ENCODE data around the gene MMP24OS. TPM values are rescaled to one million over a fixed set of nuclear protein-coding genes. Genes with fewer than 3 reads are reported as not detected.
A peak's percentile ranks its signal among the peaks of the same experiment; 100 is the strongest.

MMP24OS gene
- total and polyA plus RNA-seq, 2 donors (not counting 1 experiment from before 2014, with no cell fraction given), result 36.3 to 57.0 TPM

- 93% methylated on average over 13 of the region's 13 CpGs for WGBS (ENCODE audit: insufficient coverage)
- no peak overlapping the region for H3K9ac ChIP-seq (ENCODE audit: low read length)
- H2AFZ ChIP-seq (ENCODE audit: insufficient read depth, low read depth, low read length, poor library complexity, severe bottlenecking), result no peak overlapping the region
- H3K4me2 ChIP-seq (replicated peaks; ENCODE audit: low read depth, low read length, poor library complexity, severe bottlenecking), result no peak overlapping the region
- no peaks in the 10 kb centered on the region for H3K27me3 Mint-ChIP-seq
- no peaks in the 10 kb centered on the region for H3K9me3 Mint-ChIP-seq (ENCODE audit: insufficient read depth)
- no peak for ATAC-seq (ENCODE audit: low read depth)
- no peak overlapping the region for H3K4me3 Mint-ChIP-seq
- no peak overlapping the region for H3K4me3 ChIP-seq (ENCODE audit: control extremely low read depth in 1 of 5, extremely low read depth in 1 of 5, insufficient read depth in 1 of 5, low read depth in 2 of 5, low read length in 4 of 5)
- H3K27ac Mint-ChIP-seq, result peak overlapping the region; percentile 15
- H3K79me2 ChIP-seq (ENCODE audit: control insufficient read depth, insufficient read depth, low read length), result peaks cover 52% of the 10 kb centered on the region
- no peak overlapping the region for H3K27ac ChIP-seq (ENCODE audit: low read length in 2 of 2)
- H3K36me3 ChIP-seq (replicated peaks in 1 of 2; ENCODE audit: control extremely low read depth in 1 of 2, control insufficient read depth in 1 of 2, extremely low read depth in 1 of 2, insufficient read depth in 2 of 2, low read length in 1 of 2), result peaks cover 0 to 35% of the 10 kb centered on the region in 2 experiments
- ChIA-PET CTCF (no interaction called here), POLR2A (no interaction called here)
- H3K9me3 ChIP-seq (ENCODE audit: control extremely low read depth in 1 of 3, control insufficient read depth in 2 of 3, insufficient read depth in 1 of 3, low read length in 2 of 3), result no peaks in the 10 kb centered on the region
- H3K4me1 ChIP-seq (ENCODE audit: control insufficient read depth in 2 of 2, insufficient read depth in 2 of 2, low read length in 2 of 2), result peaks cover 14 to 21% of the 10 kb centered on the region in 2 donors
- H3K4me1 Mint-ChIP-seq, result peaks cover 11% of the 10 kb centered on the region
- TF ChIP-seq, protein P1, sequence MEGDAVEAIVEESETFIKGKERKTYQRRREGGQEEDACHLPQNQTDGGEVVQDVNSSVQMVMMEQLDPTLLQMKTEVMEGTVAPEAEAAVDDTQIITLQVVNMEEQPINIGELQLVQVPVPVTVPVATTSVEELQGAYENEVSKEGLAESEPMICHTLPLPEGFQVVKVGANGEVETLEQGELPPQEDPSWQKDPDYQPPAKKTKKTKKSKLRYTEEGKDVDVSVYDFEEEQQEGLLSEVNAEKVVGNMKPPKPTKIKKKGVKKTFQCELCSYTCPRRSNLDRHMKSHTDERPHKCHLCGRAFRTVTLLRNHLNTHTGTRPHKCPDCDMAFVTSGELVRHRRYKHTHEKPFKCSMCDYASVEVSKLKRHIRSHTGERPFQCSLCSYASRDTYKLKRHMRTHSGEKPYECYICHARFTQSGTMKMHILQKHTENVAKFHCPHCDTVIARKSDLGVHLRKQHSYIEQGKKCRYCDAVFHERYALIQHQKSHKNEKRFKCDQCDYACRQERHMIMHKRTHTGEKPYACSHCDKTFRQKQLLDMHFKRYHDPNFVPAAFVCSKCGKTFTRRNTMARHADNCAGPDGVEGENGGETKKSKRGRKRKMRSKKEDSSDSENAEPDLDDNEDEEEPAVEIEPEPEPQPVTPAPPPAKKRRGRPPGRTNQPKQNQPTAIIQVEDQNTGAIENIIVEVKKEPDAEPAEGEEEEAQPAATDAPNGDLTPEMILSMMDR (IDR thresholded peaks at IDR 0.05), result no peak
- TF ChIP-seq EZH2 (IDR thresholded peaks at IDR 0.05; ENCODE audit: borderline replicate concordance, insufficient read depth, low read depth, low read length, poor library complexity, severe bottlenecking), result no peak
- intact Hi-C loops (cut with micrococcal nuclease), result no loop called here
- H3K27me3 ChIP-seq (replicated peaks in 1 of 4; ENCODE audit: control extremely low read depth in 1 of 4, control insufficient read depth in 3 of 4, insufficient read depth in 4 of 4, low read length in 3 of 4), result no peaks in the 10 kb centered on the region
- DNase-seq, result no peak
- H4K20me1 ChIP-seq (ENCODE audit: control insufficient read depth, insufficient read depth, low read length, poor library complexity, severe bottlenecking), result peaks cover 7% of the 10 kb centered on the region
Observed at GRCh38 chr20:35273449-35274171, 4.3 kb downstream of the MMP24OS start.

DNA sequence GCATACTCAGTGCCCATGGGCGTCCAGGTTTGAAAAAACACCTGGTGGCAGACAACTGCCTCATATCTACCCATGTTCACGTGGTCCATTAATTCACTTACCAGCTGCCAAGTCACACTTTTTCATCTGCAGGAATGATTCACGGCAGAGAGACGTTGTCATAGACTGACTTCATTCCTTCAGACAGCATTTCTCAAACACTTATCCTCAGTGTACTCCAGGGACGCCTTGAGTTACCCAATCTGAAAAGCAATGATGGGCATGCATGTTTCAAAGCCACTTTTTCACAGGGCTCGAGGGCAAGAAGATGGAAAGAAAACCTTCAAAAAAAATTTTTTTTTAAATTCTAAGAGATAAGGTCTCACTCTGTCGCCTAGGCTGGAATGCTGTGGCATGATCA, 6.0 kb downstream of the MMP24OS start:
- ChIA-PET CTCF (no interaction called here), POLR2A (interaction anchor here (0.6 kb wide), 1 partner anchor 112 kb away, joined by 3 read pairs; no protein-coding TSS in a partner anchor)
- no peak for DNase-seq
- ATAC-seq (ENCODE audit: low read depth), result no peak
- Histone ChIP-seq H3K36me3 (replicated peaks in 1 of 2; ENCODE audit: control extremely low read depth in 1 of 2, control insufficient read depth in 1 of 2, extremely low read depth in 1 of 2, insufficient read depth in 2 of 2, low read length in 1 of 2) (peaks cover 0 to 44% of the 10 kb centered on the region in 2 experiments), H2AFZ (ENCODE audit: insufficient read depth, low read depth, low read length, poor library complexity, severe bottlenecking) (no peak overlapping the region), H4K20me1 (ENCODE audit: control insufficient read depth, insufficient read depth, low read length, poor library complexity, severe bottlenecking) (peaks cover 18% of the 10 kb centered on the region), H3K27ac (ENCODE audit: low read length in 2 of 2) (no peak overlapping the region), H3K79me2 (ENCODE audit: control insufficient read depth, insufficient read depth, low read length) (peaks cover 63% of the 10 kb centered on the region), H3K27me3 (replicated peaks in 1 of 4; ENCODE audit: control extremely low read depth in 1 of 4, control insufficient read depth in 3 of 4, insufficient read depth in 4 of 4, low read length in 3 of 4) (no peaks in the 10 kb centered on the region), H3K4me3 (ENCODE audit: control extremely low read depth in 1 of 5, extremely low read depth in 1 of 5, insufficient read depth in 1 of 5, low read depth in 2 of 5, low read length in 4 of 5) (no peak overlapping the region), H3K9me3 (ENCODE audit: control extremely low read depth in 1 of 3, control insufficient read depth in 2 of 3, insufficient read depth in 1 of 3, low read length in 2 of 3) (no peaks in the 10 kb centered on the region), H3K4me2 (replicated peaks; ENCODE audit: low read depth, low read length, poor library complexity, severe bottlenecking) (no peak overlapping the region), H3K4me1 (ENCODE audit: control insufficient read depth in 2 of 2, insufficient read depth in 2 of 2, low read length in 2 of 2) (peaks cover 12% of the 10 kb centered on the region in 2 donors), H3K9ac (ENCODE audit: low read length) (no peak overlapping the region)
- H3K27ac Mint-ChIP-seq, result no peak overlapping the region
- H3K4me3 Mint-ChIP-seq, result no peak overlapping the region
- intact Hi-C loops (cut with micrococcal nuclease), result no loop called here
- peaks cover 1% of the 10 kb centered on the region for H3K4me1 Mint-ChIP-seq
- TF ChIP-seq, protein P1 (IDR thresholded peaks at IDR 0.05), result no peak
- no peak for TF ChIP-seq EZH2 (IDR thresholded peaks at IDR 0.05; ENCODE audit: borderline replicate concordance, insufficient read depth, low read depth, low read length, poor library complexity, severe bottlenecking)
- no peaks in the 10 kb centered on the region for H3K9me3 Mint-ChIP-seq (ENCODE audit: insufficient read depth)
- H3K27me3 Mint-ChIP-seq, result no peaks in the 10 kb centered on the region
- 90% methylated on average over 6 of the region's 7 CpGs for WGBS (ENCODE audit: insufficient coverage)

All from B cell (primary cell).